KOPT-K1 (cell line): Measurements from ENCODE around the gene SNX32.
A peak's percentile ranks its signal among the peaks of the same experiment; 100 is the strongest.
"Not testable (repeated sequence)": the region's sequence is repeated elsewhere in the genome, so short reads cannot be mapped to it uniquely, and the experiment has no call there.

Experiments
- H3K27ac ChIP-seq: fragments of 200-600 bp; sonication (generic); 2 replicates; pipeline ENCODE4 v1.5.1; 2016; ENCODE audit warnings: antibody characterized with exemption, mild to moderate bottlenecking, low read depth, low read length; ENCODE audit not compliant: poor library complexity, severe bottlenecking
- H3K36me3 ChIP-seq: fragments of 200-600 bp; sonication (generic); 2 replicates; pipeline ENCODE4 v1.5.1; 2017; ENCODE audit warnings: antibody characterized with exemption, mild to moderate bottlenecking, low read length, moderate library complexity; ENCODE audit not compliant: insufficient read depth
- H3K9me3 ChIP-seq: fragments of 200-600 bp; sonication (generic); 2 replicates; pipeline ENCODE4 v1.5.1; 2017; ENCODE audit warnings: antibody characterized with exemption, low read length, mild to moderate bottlenecking; ENCODE audit not compliant: insufficient read depth, poor library complexity, severe bottlenecking

The SNX32 gene

GRCh38 chr11:65888163-65888814 is 54.5 kb downstream of the SNX32 start, which contains the start of gene FIBP:
TSS of gene FIBP (minus strand) at chr11:65888471. CDS start at chr11:65888418, 53 bp downstream.
- Histone ChIP-seq H3K36me3 (peaks cover 37% of the 10 kb centered on the region), H3K9me3 (no peaks in the 10 kb centered on the region), H3K27ac (peak within 1 kb of the TSS; percentile 71)

GRCh38 chr11:65890324-65891218 is 56.8 kb downstream of the SNX32 start, which contains the start of gene CCDC85B:
TSS of gene CCDC85B (plus strand) at chr11:65890673. CDS start at chr11:65890784, 111 bp downstream.
- peaks cover 14% of the 10 kb centered on the region for H3K36me3 ChIP-seq
- no peaks in the 10 kb centered on the region for H3K9me3 ChIP-seq

DNA sequence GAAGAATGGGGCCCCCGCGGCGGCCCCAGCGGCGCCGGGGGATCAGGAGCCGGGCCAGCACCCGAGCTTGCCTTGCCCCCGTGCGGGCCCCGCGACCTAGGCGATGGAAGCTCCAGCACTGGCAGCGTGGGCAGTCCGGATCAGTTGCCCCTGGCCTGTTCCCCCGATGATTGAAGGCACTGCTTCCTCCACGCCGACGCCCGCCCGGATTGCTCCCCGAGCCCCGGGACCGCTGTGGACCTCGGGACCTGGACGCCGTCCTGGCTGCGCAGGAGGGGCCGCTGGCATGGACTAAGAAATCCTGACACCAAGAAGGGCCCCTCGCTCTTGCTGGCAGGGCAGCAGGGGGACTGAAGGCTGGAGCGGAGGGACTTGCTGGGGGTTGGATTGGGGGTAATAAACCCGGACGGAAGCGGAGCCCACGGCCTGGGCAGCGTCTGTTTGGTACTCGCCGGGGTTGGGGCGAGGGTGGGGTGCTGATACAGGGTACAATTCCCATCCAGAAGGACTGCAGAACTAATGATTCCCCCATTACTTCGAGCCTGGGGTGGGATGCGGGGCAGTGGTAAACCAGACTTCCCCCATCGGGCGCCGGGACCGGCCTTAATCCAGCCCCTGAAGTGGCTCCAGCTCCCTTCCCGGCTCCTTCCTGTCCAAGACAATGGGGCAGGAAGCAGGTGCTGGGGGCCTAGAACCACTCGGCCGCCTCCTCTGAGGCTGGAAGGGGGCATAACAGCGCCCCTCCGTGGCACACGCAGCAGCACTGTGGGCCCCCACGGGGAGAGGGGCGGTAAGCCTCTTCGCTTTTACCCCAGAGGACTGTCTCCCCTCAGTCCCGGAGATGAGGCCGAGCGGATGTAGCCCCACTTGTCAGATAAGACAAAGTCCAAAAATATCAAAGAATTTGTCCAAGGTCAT is 57.7 kb downstream of the SNX32 start:
- H3K27ac ChIP-seq: peak overlapping the region; percentile 71
- peaks cover 5% of the 10 kb centered on the region for H3K36me3 ChIP-seq
- no peaks in the 10 kb centered on the region for H3K9me3 ChIP-seq

More at GRCh38 chr11:65890324-65891218, 56.8 kb downstream of the SNX32 start, which contains the start of gene CCDC85B:
- H3K27ac ChIP-seq: peak within 1 kb of the TSS; percentile 71

- H3K36me3 ChIP-seq, H3K9me3 ChIP-seq: not testable (repeated sequence)
- H3K27ac ChIP-seq: peak overlapping the region; percentile 71
Observed at GRCh38 chr11:65892137-65892540, 58.4 kb downstream of the SNX32 start.

GRCh38 chr11:65892661-65893317 is 59.0 kb downstream of the SNX32 start:
- Histone ChIP-seq H3K36me3 (no peaks in the 10 kb centered on the region), H3K9me3 (no peaks in the 10 kb centered on the region), H3K27ac (no peak overlapping the region)

GRCh38 chr11:65894034-65894591 is 60.4 kb downstream of the SNX32 start:
- Histone ChIP-seq H3K9me3 (no peaks in the 10 kb centered on the region), H3K27ac (no peak overlapping the region)

DNA sequence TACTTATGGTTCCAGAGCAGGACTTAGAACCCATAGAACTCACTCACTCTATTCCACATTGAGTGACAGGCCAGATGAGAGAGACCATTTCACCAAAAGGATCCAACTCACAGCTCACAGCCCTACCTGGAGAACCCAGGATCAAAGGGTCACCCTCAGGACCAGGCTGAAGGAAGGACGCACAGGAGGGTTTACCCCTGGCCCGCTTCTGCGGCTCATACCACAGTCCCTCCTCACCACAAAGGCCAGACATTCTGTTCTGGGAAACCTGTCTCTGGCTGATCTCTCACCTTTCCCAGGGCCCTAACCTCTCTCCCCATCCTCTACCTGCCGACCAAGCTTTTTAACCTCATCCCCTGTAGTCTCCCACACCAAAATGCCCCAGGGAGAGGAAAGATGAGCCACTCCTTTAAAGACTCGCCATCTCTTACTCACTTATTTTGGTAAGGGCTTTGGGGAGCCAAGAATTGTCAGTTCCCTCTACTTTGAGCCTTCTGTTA is 61.8 kb downstream of the SNX32 start:
- H3K36me3 ChIP-seq: no peaks in the 10 kb centered on the region
- H3K9me3 ChIP-seq: no peaks in the 10 kb centered on the region
- no peak overlapping the region for H3K27ac ChIP-seq

More at GRCh38 chr11:65894034-65894591, 60.4 kb downstream of the SNX32 start:
- no peaks in the 10 kb centered on the region for H3K36me3 ChIP-seq

- H3K36me3 ChIP-seq: no peaks in the 10 kb centered on the region
- no peaks in the 10 kb centered on the region for H3K9me3 ChIP-seq
- no peak overlapping the region for H3K27ac ChIP-seq
Observed at GRCh38 chr11:65896034-65896999, 62.6 kb downstream of the SNX32 start.

GRCh38 chr11:65897020-65897471 is 63.3 kb downstream of the SNX32 start:
- Histone ChIP-seq H3K27ac (no peak overlapping the region), H3K36me3 (no peaks in the 10 kb centered on the region), H3K9me3 (no peaks in the 10 kb centered on the region)

GRCh38 chr11:65898656-65899355 is 65.0 kb downstream of the SNX32 start:
- no peaks in the 10 kb centered on the region for H3K36me3 ChIP-seq
- H3K9me3 ChIP-seq: no peaks in the 10 kb centered on the region
- no peak overlapping the region for H3K27ac ChIP-seq

GRCh38 chr11:65899356-65900124 is 65.8 kb downstream of the SNX32 start:
- H3K36me3 ChIP-seq: no peaks in the 10 kb centered on the region
- no peaks in the 10 kb centered on the region for H3K9me3 ChIP-seq
- no peak overlapping the region for H3K27ac ChIP-seq
